ENCODE data around the gene KCMF1.

The KCMF1 gene

DNA sequence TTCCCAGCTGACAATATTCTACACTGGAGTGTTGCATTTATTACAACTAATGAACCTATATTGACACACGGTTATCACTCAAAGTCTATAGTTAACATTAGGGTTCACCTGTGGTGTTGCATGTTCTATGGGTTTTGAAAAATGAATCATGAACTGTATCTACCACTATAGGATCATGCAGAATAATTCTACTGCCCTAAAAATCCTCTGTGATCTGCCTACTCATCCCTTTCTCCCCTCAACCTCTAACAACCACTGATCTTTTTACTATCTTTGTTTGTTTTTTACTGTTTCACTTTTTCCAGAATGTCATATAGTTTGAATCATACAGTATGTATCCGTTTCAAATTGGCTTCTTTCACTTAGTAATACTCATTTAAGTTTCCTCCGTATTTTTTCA is 114.6 kb downstream of the KCMF1 start:
- no peak overlapping the region for H3K4me3 ChIP-seq (ENCODE audit: control insufficient read depth, low read depth, low read length)
- TF ChIP-seq, protein P1, sequence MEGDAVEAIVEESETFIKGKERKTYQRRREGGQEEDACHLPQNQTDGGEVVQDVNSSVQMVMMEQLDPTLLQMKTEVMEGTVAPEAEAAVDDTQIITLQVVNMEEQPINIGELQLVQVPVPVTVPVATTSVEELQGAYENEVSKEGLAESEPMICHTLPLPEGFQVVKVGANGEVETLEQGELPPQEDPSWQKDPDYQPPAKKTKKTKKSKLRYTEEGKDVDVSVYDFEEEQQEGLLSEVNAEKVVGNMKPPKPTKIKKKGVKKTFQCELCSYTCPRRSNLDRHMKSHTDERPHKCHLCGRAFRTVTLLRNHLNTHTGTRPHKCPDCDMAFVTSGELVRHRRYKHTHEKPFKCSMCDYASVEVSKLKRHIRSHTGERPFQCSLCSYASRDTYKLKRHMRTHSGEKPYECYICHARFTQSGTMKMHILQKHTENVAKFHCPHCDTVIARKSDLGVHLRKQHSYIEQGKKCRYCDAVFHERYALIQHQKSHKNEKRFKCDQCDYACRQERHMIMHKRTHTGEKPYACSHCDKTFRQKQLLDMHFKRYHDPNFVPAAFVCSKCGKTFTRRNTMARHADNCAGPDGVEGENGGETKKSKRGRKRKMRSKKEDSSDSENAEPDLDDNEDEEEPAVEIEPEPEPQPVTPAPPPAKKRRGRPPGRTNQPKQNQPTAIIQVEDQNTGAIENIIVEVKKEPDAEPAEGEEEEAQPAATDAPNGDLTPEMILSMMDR (conservative IDR thresholded peaks at IDR 0.05; ENCODE audit: control insufficient read depth, insufficient read depth, low read depth, low read length): no peak
- no peak for DNase-seq (ENCODE audit: low read depth)

DNA sequence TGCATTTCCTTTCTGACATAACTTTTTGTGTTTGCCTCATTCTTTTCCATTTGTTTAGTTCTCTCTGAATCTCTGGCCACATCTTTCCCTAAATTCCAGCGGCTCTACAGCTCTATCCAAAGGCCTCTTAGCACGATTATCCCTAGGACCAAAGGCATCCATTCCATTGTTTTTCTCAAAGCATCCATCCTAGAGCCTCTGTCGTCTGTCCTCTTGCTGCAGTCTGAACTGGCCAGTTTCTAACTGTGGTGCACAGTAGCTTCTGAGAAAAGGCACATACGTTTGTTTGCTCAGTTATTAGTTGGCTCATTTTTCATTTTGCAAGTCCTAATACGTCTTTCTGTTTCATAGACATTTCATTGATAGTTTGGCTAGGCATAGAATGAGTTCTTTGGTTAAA is 116.6 kb downstream of the KCMF1 start:
- H3K4me3 ChIP-seq (ENCODE audit: control insufficient read depth, low read depth, low read length): no peak overlapping the region
- TF ChIP-seq, protein P1 (conservative IDR thresholded peaks at IDR 0.05; ENCODE audit: control insufficient read depth, insufficient read depth, low read depth, low read length): no peak
- no peak for DNase-seq (ENCODE audit: low read depth)

DNA sequence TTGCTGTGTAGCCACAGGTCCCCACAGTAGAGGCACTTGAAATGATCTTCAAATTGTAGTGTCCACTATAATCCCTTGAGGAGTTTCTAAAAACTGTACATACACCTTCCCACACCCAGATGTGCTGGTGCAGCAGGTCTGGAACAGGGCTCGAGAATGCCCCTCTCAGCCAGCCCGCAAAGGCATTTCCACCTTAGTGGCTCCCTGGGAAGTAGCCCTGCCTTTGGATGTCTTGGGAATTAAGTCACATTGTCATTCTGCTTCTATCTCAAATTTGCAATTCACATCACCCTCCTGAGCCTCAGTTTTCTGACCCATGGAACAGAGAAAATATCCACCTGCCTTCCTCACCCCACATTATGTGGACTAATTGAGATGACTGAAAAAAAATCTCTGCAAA is 118.0 kb downstream of the KCMF1 start:
- H3K4me3 ChIP-seq (ENCODE audit: control insufficient read depth, low read depth, low read length): no peak overlapping the region
- DNase-seq (ENCODE audit: low read depth): no peak
- TF ChIP-seq, protein P1 (conservative IDR thresholded peaks at IDR 0.05; ENCODE audit: control insufficient read depth, insufficient read depth, low read depth, low read length): no peak

DNA sequence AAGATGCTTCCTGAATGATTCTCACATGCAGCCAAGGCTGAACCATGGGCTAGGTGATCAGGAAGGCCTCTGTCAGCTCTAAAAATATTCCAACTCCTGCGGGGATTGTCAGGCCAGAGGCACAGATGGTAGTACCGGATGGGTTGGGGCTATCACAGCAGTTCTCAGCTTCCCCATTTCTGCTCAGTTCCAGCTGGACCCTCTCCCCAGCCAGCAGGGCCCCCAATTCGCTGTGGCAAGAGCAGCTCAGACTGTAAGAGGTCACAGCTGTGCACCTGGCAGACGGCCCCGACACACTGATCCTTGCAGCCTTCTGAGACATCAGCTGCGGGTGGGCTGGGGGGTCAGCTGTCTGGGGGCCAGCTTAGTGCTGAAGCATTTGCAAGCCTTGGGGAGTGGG is 118.6 kb downstream of the KCMF1 start:
- no peak for DNase-seq (ENCODE audit: low read depth)
- TF ChIP-seq, protein P1 (conservative IDR thresholded peaks at IDR 0.05; ENCODE audit: control insufficient read depth, insufficient read depth, low read depth, low read length): no peak
- H3K4me3 ChIP-seq (ENCODE audit: control insufficient read depth, low read depth, low read length): no peak overlapping the region

DNA sequence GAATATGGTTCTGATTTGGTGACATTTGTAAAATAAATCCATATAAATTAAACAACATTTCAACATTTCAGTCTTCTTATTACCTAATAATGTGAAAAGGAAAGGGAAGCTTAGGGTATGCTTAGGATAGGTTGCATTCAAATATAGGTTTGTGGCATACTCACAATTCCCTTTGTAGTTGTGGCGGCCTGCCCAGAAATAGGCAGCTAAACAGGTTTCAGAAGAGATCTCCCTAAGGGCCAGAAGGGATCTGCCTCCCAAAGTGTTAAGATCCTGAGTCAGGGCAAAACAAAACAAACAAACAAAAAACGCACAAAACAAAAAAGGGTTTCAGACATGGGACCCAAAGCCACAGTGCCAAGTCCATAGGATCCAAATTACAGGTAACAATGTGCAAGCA is 120.9 kb downstream of the KCMF1 start:
- DNase-seq (ENCODE audit: low read depth): no peak
- TF ChIP-seq, protein P1 (conservative IDR thresholded peaks at IDR 0.05; ENCODE audit: control insufficient read depth, insufficient read depth, low read depth, low read length): no peak

DNA sequence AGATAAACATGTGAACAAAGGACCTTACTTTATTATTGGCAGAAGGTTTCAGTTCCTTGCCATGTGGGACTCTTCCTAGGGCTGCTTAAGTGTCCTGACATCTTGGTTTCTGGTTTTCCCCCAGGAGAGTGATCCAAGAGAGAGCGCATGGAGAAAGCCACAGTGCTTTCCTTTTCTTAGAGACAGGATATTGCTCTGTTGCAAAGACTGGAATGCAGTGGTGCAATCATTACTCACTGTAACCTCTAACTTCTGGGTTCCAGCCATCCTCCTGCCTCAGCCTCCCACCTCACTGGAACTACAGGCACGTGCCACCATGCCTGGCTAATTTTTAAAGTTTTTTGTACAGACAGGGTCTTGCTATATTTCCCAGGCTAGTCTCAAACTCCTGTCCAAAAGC is 124.1 kb downstream of the KCMF1 start:
- H3K4me3 ChIP-seq (ENCODE audit: control insufficient read depth, low read depth, low read length): no peak overlapping the region
- DNase-seq (ENCODE audit: low read depth): peak; percentile 58
- TF ChIP-seq, protein P1 (conservative IDR thresholded peaks at IDR 0.05; ENCODE audit: control insufficient read depth, insufficient read depth, low read depth, low read length): no peak

More for the DNA sequence above, 120.9 kb downstream of the KCMF1 start:
- H3K4me3 ChIP-seq (ENCODE audit: control insufficient read depth, low read depth, low read length): no peak overlapping the region

DNA sequence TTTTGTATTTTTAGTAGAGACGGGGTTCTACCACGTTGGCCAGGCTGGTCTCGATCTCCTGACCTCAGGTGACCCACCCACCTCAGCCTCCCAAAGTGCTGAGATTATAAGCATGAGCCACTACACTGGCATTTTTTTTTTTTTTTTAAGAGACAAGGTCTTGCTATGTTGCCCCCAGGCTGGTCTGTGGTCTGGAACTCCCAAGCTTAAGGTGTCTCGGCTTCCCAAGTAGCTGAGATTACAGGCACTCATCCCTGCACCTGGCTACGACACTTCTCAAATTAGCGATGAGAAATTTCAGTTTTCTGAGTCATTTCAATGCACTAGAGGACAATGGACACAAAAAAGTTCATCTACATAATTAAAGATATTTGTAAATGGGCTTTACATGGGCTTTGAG is 125.7 kb downstream of the KCMF1 start:
- TF ChIP-seq, protein P1 (conservative IDR thresholded peaks at IDR 0.05; ENCODE audit: control insufficient read depth, insufficient read depth, low read depth, low read length): no peak
- H3K4me3 ChIP-seq (ENCODE audit: control insufficient read depth, low read depth, low read length): no peak overlapping the region
- DNase-seq (ENCODE audit: low read depth): no peak
